ENCODE data around the gene NAT9.

NAT9 gene

GRCh38 chr17:74722782-74723181 lies 53.4 kb downstream of the NAT9 start:
- DNase-seq: no peak
